H1 (cell line): ENCODE measurements around the gene MMP1. TPM values are rescaled to one million over a fixed set of nuclear protein-coding genes. Genes with fewer than 3 reads are reported as not detected.

Source experiments
- CTCF ChIA-PET: fragments of 300-600 bp; sonication (Branson Sonifier 250); formaldehyde crosslinking; loops from one replicate; lab custom pipeline; 2021; ENCODE audit not compliant: partially characterized antibody; lab: Charles Lee
- POLR2A ChIA-PET: fragments of 300-600 bp; sonication (Branson Sonifier 250); formaldehyde crosslinking; loops from one replicate; lab custom pipeline; 2021; ENCODE audit warnings: inconsistent platforms; ENCODE audit not compliant: partially characterized antibody; lab: Charles Lee
- DNase-seq, 2 experiments: peaks; one replicate each; pipeline versions ENCODE4 v3.0.0 to v3.0.0-alpha.2; 2010 to 2022; ENCODE audit warnings: low spot score in 2 of 2, low read depth in 1 of 2, mixed read lengths in 1 of 2
- FAIRE-seq: peaks from 2 replicates; lab custom pipeline; 2011; peaks lifted over from hg19 to GRCh38; lab: Jason Lieb, UNC
- H2AFZ ChIP-seq: 2 replicates; pipeline ENCODE4 v1.8.1; 2012; ENCODE audit warnings: low read length, inconsistent platforms
- H2AK5ac ChIP-seq: 2 replicates; pipeline ENCODE4 v1.6.1; 2013; ENCODE audit warnings: low read depth, low read length
- H2BK120ac ChIP-seq: replicated peaks from 2 replicates; pipeline ENCODE3; 2013; ENCODE audit warnings: low read depth, low read length, inconsistent platforms
- H2BK12ac ChIP-seq: 2 replicates; pipeline ENCODE4 v1.6.1; 2013; ENCODE audit warnings: low read depth, low read length
- H2BK15ac ChIP-seq: 2 replicates; pipeline ENCODE4 v1.6.1; 2013; ENCODE audit warnings: low read length
- H2BK20ac ChIP-seq: 2 replicates; pipeline ENCODE4 v1.6.1; 2013; ENCODE audit warnings: low read length
- H2BK5ac ChIP-seq: 2 replicates; pipeline ENCODE4 v1.6.1; 2013; ENCODE audit warnings: low read depth, low read length
- H3K14ac ChIP-seq: 2 replicates; pipeline ENCODE4 v1.6.1; 2013; ENCODE audit warnings: inconsistent platforms; ENCODE audit not compliant: insufficient read length
- H3K18ac ChIP-seq: 2 replicates; pipeline ENCODE4 v1.6.1; 2013; ENCODE audit warnings: low read length; ENCODE audit errors: extremely low read depth
- H3K23ac ChIP-seq: 2 replicates; pipeline ENCODE4 v1.6.1; 2013; ENCODE audit warnings: inconsistent platforms; ENCODE audit not compliant: insufficient read length
- H3K23me2 ChIP-seq: 2 replicates; pipeline ENCODE4 v1.6.1; 2013; ENCODE audit warnings: low read depth, low read length
- H3K27ac ChIP-seq: 2 replicates; pipeline ENCODE4 v1.6.1; 2011; ENCODE audit warnings: low read depth, low read length, inconsistent platforms
- H3K27me3 ChIP-seq, 4 experiments: replicated peaks in 1 of 4; 1 replicate in 1 of 4; 2 replicates in 3 of 4; pipeline versions ENCODE4 v1.6.1 to v1.8.1; 2011 to 2013; ENCODE audit warnings: low read length in 3 of 4, mild to moderate bottlenecking in 3 of 4, inconsistent platforms in 2 of 4, mixed read lengths in 2 of 4, moderate library complexity in 1 of 4; ENCODE audit not compliant: control insufficient read depth in 3 of 4, insufficient read depth in 3 of 4; ENCODE audit errors: extremely low read depth in 1 of 4
- H3K36me3 ChIP-seq, 4 experiments: 2 replicates each; pipeline versions ENCODE4 v1.6.1 to v1.8.1; 2011 to 2013; ENCODE audit warnings: mild to moderate bottlenecking in 4 of 4, low read length in 3 of 4, moderate library complexity in 2 of 4, control low read depth in 1 of 4, inconsistent platforms in 1 of 4; ENCODE audit not compliant: insufficient read depth in 4 of 4, control insufficient read depth in 2 of 4
- H3K4ac ChIP-seq: replicated peaks from 2 replicates; pipeline ENCODE3; 2013; ENCODE audit warnings: low read length, low read depth, mixed read lengths, inconsistent platforms; ENCODE audit not compliant: insufficient read length
- H3K4me1 ChIP-seq, 4 experiments: replicated peaks in 1 of 4; 1 replicate in 1 of 4; 2 replicates in 3 of 4; pipeline versions ENCODE4 v1.6.1 to v1.8.1; 2011 to 2013; ENCODE audit warnings: low read length in 3 of 4, inconsistent platforms in 2 of 4, mixed read lengths in 1 of 4; ENCODE audit not compliant: insufficient read depth in 4 of 4, control insufficient read depth in 3 of 4
- H3K4me2 ChIP-seq, 2 experiments: 2 replicates each; pipeline versions ENCODE4 v1.6.1 to v1.8.1; 2011 to 2013; ENCODE audit warnings: low read depth in 2 of 2, low read length in 2 of 2, control low read depth in 1 of 2, inconsistent platforms in 1 of 2, mild to moderate bottlenecking in 1 of 2; ENCODE audit not compliant: insufficient read depth in 1 of 2
- H3K4me3 ChIP-seq, 4 experiments: fragments of 200-600, 300-600 bp in 1 of 4; sonication (generic), shearing (Covaris generic), sonication (Bioruptor Twin) in 1 of 4; 2 replicates each; pipeline versions ENCODE4 v1.5.1 to v1.8.1; 2011 to 2016; ENCODE audit warnings: low read length in 4 of 4, low read depth in 3 of 4, control low read depth in 2 of 4, inconsistent platforms in 2 of 4, mild to moderate bottlenecking in 2 of 4, mixed read lengths in 1 of 4, moderate library complexity in 1 of 4; ENCODE audit not compliant: insufficient read depth in 2 of 4; ENCODE audit errors: extremely low read depth in 1 of 4
- H3K56ac ChIP-seq: replicated peaks from 2 replicates; pipeline ENCODE3; 2013; ENCODE audit warnings: low read depth, mild to moderate bottlenecking, mixed read lengths, low read length, inconsistent platforms; ENCODE audit not compliant: insufficient read length
- H3K79me1 ChIP-seq: 2 replicates; pipeline ENCODE4 v1.6.1; 2013; ENCODE audit warnings: low read depth, low read length, control low read depth
- H3K79me2 ChIP-seq, 2 experiments: 2 replicates each; pipeline versions ENCODE4 v1.6.1 to v1.8.1; 2012 to 2013; ENCODE audit warnings: low read length in 2 of 2, mild to moderate bottlenecking in 2 of 2, inconsistent platforms in 1 of 2; ENCODE audit not compliant: insufficient read depth in 2 of 2, control insufficient read depth in 1 of 2
- H3K9ac ChIP-seq, 4 experiments: replicated peaks in 1 of 4; 1 replicate in 1 of 4; 2 replicates in 3 of 4; pipeline versions ENCODE4 v1.6.1 to v1.8.1; 2011 to 2013; ENCODE audit warnings: low read depth in 3 of 4, low read length in 3 of 4, control low read depth in 2 of 4, mild to moderate bottlenecking in 2 of 4, moderate library complexity in 2 of 4, inconsistent platforms in 1 of 4; ENCODE audit errors: extremely low read depth in 1 of 4
- H3K9me3 ChIP-seq, 2 experiments: 2 replicates each; pipeline versions ENCODE4 v1.6.1 to v1.8.1; 2012 to 2013; ENCODE audit warnings: mild to moderate bottlenecking in 2 of 2, moderate library complexity in 2 of 2, control low read depth in 1 of 2, inconsistent platforms in 1 of 2, low read depth in 1 of 2, low read length in 1 of 2, mixed read lengths in 1 of 2; ENCODE audit not compliant: insufficient read depth in 2 of 2
- H4K20me1 ChIP-seq, 2 experiments: replicated peaks in 1 of 2; 2 replicates each; pipeline versions ENCODE3 to v1.8.1; 2011 to 2013; ENCODE audit warnings: inconsistent platforms in 2 of 2, low read length in 2 of 2, mild to moderate bottlenecking in 1 of 2; ENCODE audit not compliant: insufficient read depth in 2 of 2, control insufficient read depth in 1 of 2
- H4K5ac ChIP-seq: 2 replicates; pipeline ENCODE4 v1.6.1; 2013; ENCODE audit warnings: low read length, low read depth, mixed read lengths, inconsistent platforms; ENCODE audit not compliant: insufficient read length
- H4K8ac ChIP-seq: 2 replicates; pipeline ENCODE4 v1.8.0; 2013; ENCODE audit warnings: mild to moderate bottlenecking, moderate library complexity, low read length, inconsistent platforms; ENCODE audit not compliant: insufficient read depth; ENCODE audit errors: extremely low read depth
- H4K91ac ChIP-seq: replicated peaks from 2 replicates; pipeline ENCODE3; 2013; ENCODE audit warnings: low read length, mixed read lengths, inconsistent platforms; ENCODE audit not compliant: insufficient read length
- EP300 ChIP-seq, 2 experiments: IDR thresholded peaks; 1 replicate in 1 of 2; 2 replicates in 1 of 2; pipeline ENCODE4 v1.6.1; 2011 to 2012; ENCODE audit warnings: low read depth in 2 of 2, low read length in 2 of 2, mild to moderate bottlenecking in 2 of 2, borderline replicate concordance in 1 of 2, inconsistent platforms in 1 of 2, moderate library complexity in 1 of 2
- GABPA ChIP-seq: IDR thresholded peaks from 2 replicates; pipeline ENCODE4 v1.6.1; 2011; ENCODE audit warnings: mild to moderate bottlenecking, low read length, moderate library complexity, borderline replicate concordance; ENCODE audit not compliant: insufficient read depth
- KDM4A ChIP-seq: IDR thresholded peaks from one replicate; pipeline ENCODE4 v1.7.1; 2012; ENCODE audit warnings: low read depth, mild to moderate bottlenecking, moderate library complexity, low read length, inconsistent platforms; ENCODE audit not compliant: severe bottlenecking
- WGBS, 2 experiments: shearing (Covaris generic) in 1 of 2; methylation state at CpG; one replicate each; pipeline versions ENCODE4 v1.1.6 to v1.1.7; 2013 to 2015; ENCODE audit warnings: low lambda C conversion rate in 2 of 2, mixed read lengths in 2 of 2, inconsistent platforms in 1 of 2, low coverage in 1 of 2, missing lambda C conversion rate in 1 of 2; ENCODE audit not compliant: insufficient replicate concordance in 2 of 2, insufficient coverage in 1 of 2, insufficient read length in 1 of 2; ENCODE audit errors: extremely low coverage in 1 of 2, missing lambda C conversion rate in 1 of 2; 5-methylcytosine and 5-hydroxymethylcytosine counted together
- polyA plus RNA-seq, 7 experiments: library from polyadenylated mRNA; depleted of rRNA in 3 of 7; stranded (reverse) in 5 of 7; unstranded in 2 of 7; fragments of >200 nt in 5 of 7; fragments of 200-250 nt in 2 of 7; gene quantifications; 1 replicate in 5 of 7; 2 replicates in 1 of 7; 4 replicates in 1 of 7; pipeline versions ENCODE4 v1.2.1 to v1.2.3, GENCODE V29; 2011 to 2013; ENCODE audit warnings: missing spikeins in 2 of 7, mixed read lengths in 2 of 7
- total RNA-seq: library from RNA; stranded (reverse); fragmentation: NEBNext Ultra II Directional; extraction: Animal tissue kit (Norgen Biotek cat#: 25700); gene quantifications from 2 replicates; pipeline ENCODE4 v1.2.1, GENCODE V29; 2021
- TF ChIP-seq, protein P1 (sequence below), 3 experiments: IDR thresholded peaks; 1 replicate in 2 of 3; 2 replicates in 1 of 3; pipeline versions ENCODE4 v1.5.1 to v1.6.1; 2011; ENCODE audit warnings: low read length in 3 of 3, mild to moderate bottlenecking in 3 of 3, inconsistent platforms in 2 of 3, low read depth in 1 of 3, moderate library complexity in 1 of 3; ENCODE audit not compliant: insufficient read depth in 1 of 3; ENCODE audit errors: control extremely low read depth in 1 of 3

The MMP1 gene
- total and polyA plus RNA-seq, 2 of the 8 experiments (the other 6 are each of a cell fraction or from before 2014, with no cell fraction given): not detected

DNA sequence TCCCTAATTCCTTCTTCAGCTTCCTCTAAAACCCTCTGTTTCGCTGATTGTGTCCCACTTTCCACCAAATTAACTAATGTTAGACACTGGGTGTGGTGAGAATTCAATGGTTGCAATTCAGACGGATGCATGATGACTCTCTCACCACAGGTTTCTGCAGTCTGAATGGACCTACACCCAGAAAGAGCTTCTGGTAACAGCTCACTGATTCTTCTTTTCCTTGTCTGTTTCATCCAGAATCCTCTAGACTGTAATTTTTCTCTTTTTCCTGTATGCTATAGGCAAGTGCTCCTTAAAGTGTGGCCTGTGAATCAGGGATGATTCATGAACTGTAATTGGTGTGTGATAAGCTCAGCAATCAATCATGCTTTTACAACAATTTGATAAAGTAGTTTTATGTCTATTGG lies 35.6 kb downstream of the MMP1 start:
- Histone ChIP-seq H4K91ac (no peak overlapping the region), H3K23me2 (no peaks in the 10 kb centered on the region), H3K18ac (no peak overlapping the region), H3K14ac (no peak overlapping the region), H4K8ac (no peak overlapping the region), H4K5ac (no peak overlapping the region), H3K9me3 (no peaks in the 10 kb centered on the region), H3K36me3 (no peaks in the 10 kb centered on the region), H2BK15ac (no peak overlapping the region), H3K27ac (no peak overlapping the region), H3K79me1 (no peaks in the 10 kb centered on the region), H3K56ac (no peak overlapping the region), H3K4me1 (peaks cover 0 to 4% (median 1%) of the 10 kb centered on the region in 4 experiments; a peak in 1 of 7 replicates), H3K27me3 (peaks cover 0 to 1% (median 0%) of the 10 kb centered on the region in 4 experiments; a peak in 1 of 7 replicates), H3K4ac (no peak overlapping the region), H2BK12ac (no peak overlapping the region), H3K4me3 (no peak overlapping the region), H2AFZ (no peak overlapping the region), H2BK120ac (no peak overlapping the region), H2BK5ac (no peak overlapping the region), H3K79me2 (no peaks in the 10 kb centered on the region), H2BK20ac (no peak overlapping the region), H3K4me2 (no peak overlapping the region), H3K23ac (no peak overlapping the region), H3K9ac (no peak overlapping the region), H2AK5ac (no peak overlapping the region), H4K20me1 (no peaks in the 10 kb centered on the region)
- ChIA-PET CTCF (interaction anchor here (1.0 to 3.8 kb wide), 5 partner anchors 10 to 32 kb away, joined by 3 to 22 read pairs (median 5); partner anchors contain the start of gene MMP10), POLR2A (no interaction called here)
- no peak for FAIRE-seq
- no peak for TF ChIP-seq EP300 (IDR thresholded peaks at IDR 0.05; ENCODE audit: borderline replicate concordance in 1 of 2, low read depth in 2 of 2, low read length in 2 of 2)
- no peak for TF ChIP-seq KDM4A
- TF ChIP-seq, protein P1, sequence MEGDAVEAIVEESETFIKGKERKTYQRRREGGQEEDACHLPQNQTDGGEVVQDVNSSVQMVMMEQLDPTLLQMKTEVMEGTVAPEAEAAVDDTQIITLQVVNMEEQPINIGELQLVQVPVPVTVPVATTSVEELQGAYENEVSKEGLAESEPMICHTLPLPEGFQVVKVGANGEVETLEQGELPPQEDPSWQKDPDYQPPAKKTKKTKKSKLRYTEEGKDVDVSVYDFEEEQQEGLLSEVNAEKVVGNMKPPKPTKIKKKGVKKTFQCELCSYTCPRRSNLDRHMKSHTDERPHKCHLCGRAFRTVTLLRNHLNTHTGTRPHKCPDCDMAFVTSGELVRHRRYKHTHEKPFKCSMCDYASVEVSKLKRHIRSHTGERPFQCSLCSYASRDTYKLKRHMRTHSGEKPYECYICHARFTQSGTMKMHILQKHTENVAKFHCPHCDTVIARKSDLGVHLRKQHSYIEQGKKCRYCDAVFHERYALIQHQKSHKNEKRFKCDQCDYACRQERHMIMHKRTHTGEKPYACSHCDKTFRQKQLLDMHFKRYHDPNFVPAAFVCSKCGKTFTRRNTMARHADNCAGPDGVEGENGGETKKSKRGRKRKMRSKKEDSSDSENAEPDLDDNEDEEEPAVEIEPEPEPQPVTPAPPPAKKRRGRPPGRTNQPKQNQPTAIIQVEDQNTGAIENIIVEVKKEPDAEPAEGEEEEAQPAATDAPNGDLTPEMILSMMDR (IDR thresholded peaks at IDR 0.05; ENCODE audit: control extremely low read depth in 1 of 3, insufficient read depth in 1 of 3, low read depth in 1 of 3, low read length in 3 of 3): no peak
- TF ChIP-seq GABPA: no peak
- WGBS, 2 experiments: 81% methylated on average over 2 of the region's 2 CpGs; no CpG with 5 or more reads in 1 of the 2 experiments
- DNase-seq: no peak
